Forelimb muscle (tissue), 1 donor: ENCODE measurements around the gene CCDC181. TPM values are rescaled to one million over a fixed set of nuclear protein-coding genes. Genes with fewer than 3 reads are reported as not detected.

Source experiments
- polyA plus RNA-seq: library from polyadenylated mRNA; unstranded; fragments of 120-200 nt; gene quantifications from one replicate; pipeline ENCODE4 v1.2.1, GENCODE V29; 2013; ENCODE audit not compliant: insufficient read length

The CCDC181 gene
- polyA plus RNA-seq, 1 donor: 0.53 TPM

Other genes starting within 250 kb of the CCDC181 start
- 15.7 TPM for gene NME7, start 59.7 kb downstream of the CCDC181 start, polyA plus RNA-seq
- 17.7 TPM for gene BLZF1, start 59.3 kb downstream of the CCDC181 start, polyA plus RNA-seq
- gene SLC19A2, start 58.5 kb upstream of the CCDC181 start, polyA plus RNA-seq: 7.4 TPM
- 0.11 TPM for gene F5, start 159.0 kb upstream of the CCDC181 start, polyA plus RNA-seq
- 1.2 TPM for gene SELP, start 202.7 kb upstream of the CCDC181 start, polyA plus RNA-seq